ENCODE data around the gene CBLB. TPM values are rescaled to one million over a fixed set of nuclear protein-coding genes. Genes with fewer than 3 reads are reported as not detected.

The CBLB gene
- total RNA-seq, 2 donors from 2014 or later = 28.2 to 62.8 TPM

DNA sequence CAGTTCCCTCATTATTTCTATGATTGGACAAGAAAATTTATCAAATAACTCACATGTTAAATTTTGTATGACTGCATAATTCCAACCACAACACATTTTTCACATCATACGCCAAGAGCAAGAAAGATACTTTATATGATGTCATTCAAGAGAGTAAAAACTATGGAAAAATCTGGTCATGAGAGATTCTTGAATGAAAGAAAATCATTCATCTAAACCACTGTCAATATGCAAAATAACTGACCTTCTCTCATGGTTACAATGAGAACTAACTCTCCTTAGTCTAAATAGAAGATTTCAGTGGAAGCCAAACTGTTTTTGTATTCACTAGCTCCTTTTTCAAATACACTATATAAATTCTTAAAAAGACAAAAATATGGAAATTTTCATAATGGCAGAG is 124.6 kb downstream of the CBLB start:
- Histone ChIP-seq H3K4me3 (no peak overlapping the region), H3K27ac (no peak overlapping the region), H3K4me1 (replicated peaks) (peaks cover 8% of the 10 kb centered on the region), H3K9me3 (no peaks in the 10 kb centered on the region), H3K27me3 (replicated peaks; ENCODE audit: insufficient read depth) (no peaks in the 10 kb centered on the region), H3K36me3 (no peaks in the 10 kb centered on the region)
- no peak for DNase-seq (ENCODE audit: low spot score)
- WGBS = 96% methylated on average over 1 of the region's 1 CpG
- intact Hi-C loops (cut with DNase I) = no loop called here
- TF ChIP-seq, protein P1, sequence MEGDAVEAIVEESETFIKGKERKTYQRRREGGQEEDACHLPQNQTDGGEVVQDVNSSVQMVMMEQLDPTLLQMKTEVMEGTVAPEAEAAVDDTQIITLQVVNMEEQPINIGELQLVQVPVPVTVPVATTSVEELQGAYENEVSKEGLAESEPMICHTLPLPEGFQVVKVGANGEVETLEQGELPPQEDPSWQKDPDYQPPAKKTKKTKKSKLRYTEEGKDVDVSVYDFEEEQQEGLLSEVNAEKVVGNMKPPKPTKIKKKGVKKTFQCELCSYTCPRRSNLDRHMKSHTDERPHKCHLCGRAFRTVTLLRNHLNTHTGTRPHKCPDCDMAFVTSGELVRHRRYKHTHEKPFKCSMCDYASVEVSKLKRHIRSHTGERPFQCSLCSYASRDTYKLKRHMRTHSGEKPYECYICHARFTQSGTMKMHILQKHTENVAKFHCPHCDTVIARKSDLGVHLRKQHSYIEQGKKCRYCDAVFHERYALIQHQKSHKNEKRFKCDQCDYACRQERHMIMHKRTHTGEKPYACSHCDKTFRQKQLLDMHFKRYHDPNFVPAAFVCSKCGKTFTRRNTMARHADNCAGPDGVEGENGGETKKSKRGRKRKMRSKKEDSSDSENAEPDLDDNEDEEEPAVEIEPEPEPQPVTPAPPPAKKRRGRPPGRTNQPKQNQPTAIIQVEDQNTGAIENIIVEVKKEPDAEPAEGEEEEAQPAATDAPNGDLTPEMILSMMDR (IDR thresholded peaks at IDR 0.05) = no peak
- TF ChIP-seq POLR2A (IDR thresholded peaks at IDR 0.05) (no peak), POLR2AphosphoS5 (IDR thresholded peaks at IDR 0.05) (no peak)

DNA sequence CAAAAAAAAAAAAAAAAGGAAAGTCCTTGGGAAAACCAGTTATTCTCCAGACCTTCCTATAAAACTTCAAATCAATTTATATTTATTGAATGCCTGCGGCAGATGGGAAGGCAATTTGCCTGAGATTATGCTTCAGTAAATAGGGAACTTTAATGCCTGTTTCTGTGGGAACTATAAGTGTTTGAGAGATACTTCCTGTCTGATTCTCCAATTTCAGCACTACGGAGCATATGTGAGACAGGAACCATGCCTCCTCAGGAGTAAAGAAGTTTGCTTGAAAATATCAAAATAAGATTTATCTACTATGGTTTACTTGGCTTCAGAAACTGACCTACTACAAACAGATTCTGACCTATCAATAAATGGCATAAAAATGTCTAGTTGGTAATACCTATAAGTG is 135.5 kb downstream of the CBLB start:
- TF ChIP-seq, protein P1 (IDR thresholded peaks at IDR 0.05) = no peak
- TF ChIP-seq POLR2A (IDR thresholded peaks at IDR 0.05) (no peak), POLR2AphosphoS5 (IDR thresholded peaks at IDR 0.05) (no peak)
- Histone ChIP-seq H3K9me3 (no peaks in the 10 kb centered on the region), H3K27me3 (replicated peaks; ENCODE audit: insufficient read depth) (no peaks in the 10 kb centered on the region), H3K4me3 (no peak overlapping the region), H3K4me1 (replicated peaks) (no peaks in the 10 kb centered on the region), H3K36me3 (no peaks in the 10 kb centered on the region), H3K27ac (no peak overlapping the region)
- 69% methylated on average over 2 of the region's 2 CpGs for WGBS
- intact Hi-C loops (cut with DNase I) = no loop called here
- no peak for DNase-seq (ENCODE audit: low spot score)

DNA sequence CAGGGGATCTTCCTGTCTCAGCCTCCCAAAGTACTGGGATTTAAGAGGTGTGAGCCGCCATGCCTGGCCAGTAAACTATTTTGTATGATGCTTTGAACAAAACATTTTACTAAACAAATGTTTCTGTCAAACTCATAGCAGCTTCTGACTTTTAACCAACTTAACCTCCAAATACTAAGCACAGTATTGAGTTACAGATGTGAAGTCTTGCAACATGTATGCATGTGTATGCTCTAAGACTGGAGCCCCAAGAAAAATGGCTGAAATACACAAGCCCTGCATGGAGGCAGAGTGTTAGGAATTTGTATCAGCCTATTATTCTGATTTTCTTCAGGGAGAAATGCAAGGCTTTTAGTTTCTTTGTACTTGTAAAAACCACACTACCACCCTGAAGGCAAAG is 137.1 kb downstream of the CBLB start:
- Histone ChIP-seq H3K27ac (no peak overlapping the region), H3K4me3 (no peak overlapping the region), H3K9me3 (no peaks in the 10 kb centered on the region), H3K27me3 (replicated peaks; ENCODE audit: insufficient read depth) (no peaks in the 10 kb centered on the region), H3K36me3 (no peaks in the 10 kb centered on the region), H3K4me1 (replicated peaks) (no peaks in the 10 kb centered on the region)
- intact Hi-C loops (cut with DNase I) = no loop called here
- DNase-seq (ENCODE audit: low spot score) = no peak
- 100% methylated on average over 1 of the region's 1 CpG for WGBS
- TF ChIP-seq, protein P1 (IDR thresholded peaks at IDR 0.05) = no peak
- TF ChIP-seq POLR2A (IDR thresholded peaks at IDR 0.05) = no peak
- no peak for TF ChIP-seq POLR2AphosphoS5 (IDR thresholded peaks at IDR 0.05)

DNA sequence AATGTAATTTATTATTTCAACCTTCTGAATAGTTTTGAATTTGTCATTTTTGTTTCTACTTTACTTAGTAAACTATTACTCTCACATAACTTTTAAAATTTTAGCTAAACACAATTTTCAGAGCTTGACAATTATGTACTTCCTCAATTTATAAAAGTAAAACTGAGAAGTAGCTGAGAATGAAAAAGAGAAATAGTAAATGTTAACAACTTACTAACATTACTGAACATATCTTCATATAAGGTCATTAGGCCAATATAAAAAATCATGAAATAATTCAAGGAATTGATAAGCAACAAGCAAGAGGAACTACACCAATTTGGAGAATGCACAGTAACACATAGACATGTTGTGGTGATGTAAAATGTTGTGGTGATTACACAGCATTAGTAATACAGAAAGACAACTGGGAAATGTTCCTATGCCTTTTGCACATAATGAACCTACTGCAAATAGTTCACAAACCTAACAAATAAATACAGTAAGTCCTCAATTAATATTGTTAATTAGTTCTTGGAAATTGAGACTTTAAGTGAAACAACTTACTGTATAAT is 137.9 kb downstream of the CBLB start:
- TF ChIP-seq, protein P1 (IDR thresholded peaks at IDR 0.05) = no peak
- TF ChIP-seq POLR2AphosphoS5 (IDR thresholded peaks at IDR 0.05) = no peak
- no peaks in the 10 kb centered on the region for H3K36me3 ChIP-seq
- H3K27ac ChIP-seq = no peak overlapping the region

DNA sequence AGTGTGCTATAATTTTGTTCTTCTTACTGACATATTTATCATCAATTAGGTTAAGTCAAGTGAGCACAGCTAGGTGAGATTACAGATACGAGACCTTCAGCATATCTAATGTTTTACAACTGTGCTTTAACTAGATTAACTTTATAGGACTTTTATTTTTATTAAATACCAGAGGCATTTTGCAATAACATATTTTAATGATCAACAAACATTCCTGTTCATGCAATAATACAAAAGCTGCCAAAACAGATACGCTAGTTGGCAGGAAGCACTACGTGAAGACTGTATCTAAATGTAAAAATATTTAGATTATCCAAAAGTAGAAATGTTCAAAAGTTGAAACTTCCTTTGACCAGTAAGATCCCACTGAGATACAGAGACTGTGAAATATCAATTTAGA is 139.1 kb downstream of the CBLB start:
- Histone ChIP-seq H3K27me3 (replicated peaks; ENCODE audit: insufficient read depth) (no peaks in the 10 kb centered on the region), H3K4me3 (no peak overlapping the region), H3K9me3 (no peaks in the 10 kb centered on the region), H3K27ac (no peak overlapping the region), H3K36me3 (no peaks in the 10 kb centered on the region), H3K4me1 (replicated peaks) (no peaks in the 10 kb centered on the region)
- intact Hi-C loops (cut with DNase I) = no loop called here
- DNase-seq (ENCODE audit: low spot score) = no peak
- WGBS = 32% methylated on average over 3 of the region's 3 CpGs
- TF ChIP-seq POLR2AphosphoS5 (IDR thresholded peaks at IDR 0.05) (peak; percentile 7), POLR2A (IDR thresholded peaks at IDR 0.05) (no peak)

More for the DNA sequence above, 137.9 kb downstream of the CBLB start:
- intact Hi-C loops (cut with DNase I) = no loop called here
- H3K27me3 ChIP-seq (replicated peaks; ENCODE audit: insufficient read depth) = no peaks in the 10 kb centered on the region
- DNase-seq (ENCODE audit: low spot score) = no peak
- H3K9me3 ChIP-seq = no peaks in the 10 kb centered on the region
- no peak overlapping the region for H3K4me3 ChIP-seq
- no peaks in the 10 kb centered on the region for H3K4me1 ChIP-seq (replicated peaks)

Data from prostate gland (tissue), 2 donors.